D721Med (cell line): ENCODE measurements around the gene BRS3.

ENCODE experiments used
- DNase-seq: peaks from one replicate; pipeline ENCODE4 v3.0.0; 2011; ENCODE audit warnings: low spot score; ENCODE audit not compliant: insufficient read length
- FAIRE-seq: peaks from 2 replicates; lab custom pipeline; 2011; peaks lifted over from hg19 to GRCh38; lab: Jason Lieb, UNC
- CTCF ChIP-seq: IDR thresholded peaks from 2 replicates; pipeline ENCODE4 v1.5.1; 2012; ENCODE audit warnings: mild to moderate bottlenecking, control low read depth; ENCODE audit not compliant: insufficient read depth; ENCODE audit errors: missing control alignments

BRS3 gene

GRCh38 chrX:136468391-136469103, 19.2 kb upstream of the BRS3 start:
- FAIRE-seq (no peak), DNase-seq (no peak)
- no peak for TF ChIP-seq CTCF

GRCh38 chrX:136473663-136474062, 14.1 kb upstream of the BRS3 start:
- FAIRE-seq (no peak), DNase-seq (no peak)
- TF ChIP-seq CTCF = no peak

GRCh38 chrX:136475236-136475635, 12.5 kb upstream of the BRS3 start:
- DNase-seq (no peak), FAIRE-seq (no peak)
- no peak for TF ChIP-seq CTCF

- DNase-seq (no peak), FAIRE-seq (no peak)
- no peak for TF ChIP-seq CTCF
Measured at GRCh38 chrX:136476501-136476900, 11.2 kb upstream of the BRS3 start.

- FAIRE-seq (no peak), DNase-seq (no peak)
- TF ChIP-seq CTCF = peak; percentile 5
Measured at GRCh38 chrX:136477026-136477425, 10.7 kb upstream of the BRS3 start.

- FAIRE-seq = no peak
- TF ChIP-seq CTCF = no peak
- no peak for DNase-seq
Measured at GRCh38 chrX:136480383-136480782, 7.4 kb upstream of the BRS3 start.

GRCh38 chrX:136488706-136489105, 959 bp downstream of the BRS3 start:
- peak; percentile 12 for TF ChIP-seq CTCF
- DNase-seq = no peak
- no peak for FAIRE-seq
